GDM1 (cell line): ENCODE measurements around the gene PALD1.

Experiments
- DNase-seq: peaks from one replicate; lab custom pipeline; 2025; lab: John Stamatoyannopoulos, UW

Gene PALD1

GRCh38 chr10:70557086-70557845, 78.7 kb downstream of the PALD1 start:
- DNase-seq = no peak

DNA sequence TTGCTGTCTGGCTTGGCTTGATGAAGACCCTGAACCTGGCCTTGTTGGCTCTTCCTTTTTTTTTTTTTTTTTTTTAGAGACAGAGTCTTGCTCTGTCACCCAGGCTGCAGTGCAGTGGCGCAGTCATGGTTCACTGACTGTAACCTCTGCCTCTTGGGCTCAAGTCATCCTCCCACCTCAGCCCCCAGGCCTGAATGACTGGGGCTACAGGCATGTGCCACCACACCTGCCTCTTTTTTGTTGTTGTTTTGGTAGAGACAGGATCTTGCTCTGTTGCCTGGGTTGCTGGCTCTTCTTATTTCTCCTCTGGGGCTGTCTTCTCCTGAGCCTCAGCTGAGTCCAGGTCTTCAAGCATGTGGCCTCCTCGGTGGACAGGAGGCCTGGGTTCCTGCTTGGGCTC, 79.3 kb downstream of the PALD1 start:
- DNase-seq = no peak

DNA sequence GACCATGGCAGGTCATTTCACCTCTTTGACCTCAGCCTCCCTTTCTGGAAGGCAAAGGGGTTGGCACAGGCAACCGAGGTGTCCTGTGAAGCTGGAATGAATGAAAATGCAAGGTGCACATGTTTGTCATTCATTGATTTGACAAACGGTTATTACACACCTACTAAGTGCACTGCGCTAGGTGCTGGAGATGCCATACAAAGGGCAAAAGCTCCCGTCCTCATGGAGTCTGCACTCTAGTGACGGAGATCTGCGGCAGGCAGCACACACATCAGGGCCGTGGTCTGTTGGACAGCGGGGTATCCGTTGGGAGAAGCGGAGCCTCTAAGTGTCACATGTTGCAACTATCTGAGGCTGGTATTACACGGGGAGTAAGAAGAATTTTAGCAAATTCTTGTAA, 79.7 kb downstream of the PALD1 start:
- DNase-seq = no peak

DNA sequence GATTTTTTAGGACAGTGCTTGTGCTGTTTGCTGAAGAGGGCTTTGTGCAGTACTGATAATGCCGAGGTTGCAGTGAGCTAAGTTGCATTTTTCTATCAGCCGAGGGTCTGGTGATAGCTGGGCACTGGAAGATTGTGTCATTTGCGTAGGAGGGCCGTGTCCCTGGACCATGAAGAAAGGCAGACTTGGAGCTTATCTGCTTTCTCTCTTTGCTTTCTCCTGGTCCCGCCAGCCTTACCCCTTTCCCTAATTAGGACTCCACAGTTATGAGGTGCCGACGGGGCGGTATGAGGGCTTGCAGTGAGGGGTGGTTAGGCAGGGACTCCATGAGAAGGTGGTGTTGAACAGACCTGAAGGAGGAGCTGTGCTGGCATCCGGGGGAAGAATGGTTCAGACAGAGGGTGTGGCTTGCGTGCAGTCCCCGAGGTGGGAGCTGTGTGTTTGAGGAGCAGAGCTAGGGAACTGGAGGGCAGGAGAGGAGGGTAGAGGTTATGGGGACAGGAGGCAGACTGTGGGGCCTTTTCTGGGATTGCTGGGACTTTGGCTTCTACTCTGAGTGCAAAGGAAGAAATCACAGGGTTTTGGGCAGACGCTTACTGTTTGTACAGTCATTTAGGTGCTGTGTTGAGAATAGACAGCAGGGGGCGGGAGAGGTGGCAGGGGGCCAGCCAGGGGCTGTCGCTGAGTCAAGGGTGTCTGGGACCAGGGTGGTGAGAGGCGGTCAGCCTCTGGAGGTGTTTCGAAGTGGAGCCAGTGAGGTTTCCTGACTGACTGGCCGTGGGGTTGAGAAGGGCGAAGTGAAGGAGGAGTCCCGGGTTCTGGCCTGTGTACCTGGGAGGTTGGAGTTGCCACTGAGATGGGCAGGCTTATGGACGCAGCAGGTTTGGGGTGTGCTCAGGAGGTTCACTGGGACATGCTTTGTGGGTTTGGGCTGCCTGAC, 80.6 kb downstream of the PALD1 start:
- peak; percentile 45 for DNase-seq

DNA sequence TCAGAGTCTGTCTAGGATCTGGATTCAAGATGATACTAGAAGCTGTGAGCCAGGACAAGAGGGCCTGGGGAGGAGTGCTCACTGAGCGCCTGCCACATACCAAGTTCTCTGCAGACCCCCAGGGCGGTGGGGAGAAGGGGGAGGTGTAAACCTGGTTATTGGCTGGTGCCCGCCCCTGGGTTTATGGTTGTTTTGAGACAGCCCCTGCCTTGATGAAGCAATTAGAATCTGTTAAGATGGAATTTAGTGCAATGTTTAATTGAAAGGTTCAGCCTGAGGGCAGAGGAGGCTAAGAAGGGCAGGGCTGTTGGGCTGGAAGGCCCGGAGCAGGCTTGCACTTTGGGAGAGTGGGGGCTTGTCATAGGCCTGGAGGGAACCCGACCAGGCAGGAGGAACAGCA, 81.3 kb downstream of the PALD1 start:
- no peak for DNase-seq

DNA sequence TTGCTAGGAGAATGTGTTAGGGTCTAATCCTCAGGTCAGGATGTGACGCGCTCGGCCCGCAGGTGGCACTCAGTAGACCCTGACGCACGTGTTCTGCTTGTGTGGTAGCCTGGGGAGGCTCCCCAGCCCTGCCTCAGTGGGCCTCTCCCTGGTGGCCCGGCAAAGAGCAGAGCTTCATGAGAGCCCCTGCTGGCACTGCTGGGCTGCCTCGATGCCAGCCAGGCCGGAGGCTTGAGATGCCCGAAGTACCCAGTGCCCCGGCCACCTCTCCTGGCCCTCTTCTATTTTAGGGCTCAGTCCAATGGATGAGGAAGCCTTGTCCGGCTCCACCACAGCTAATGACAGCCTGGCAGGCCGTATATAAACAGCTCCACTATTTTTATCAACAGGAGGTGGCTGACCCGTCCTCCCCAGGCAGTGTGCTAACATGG, 82.0 kb downstream of the PALD1 start:
- DNase-seq = no peak

GRCh38 chr10:70561070-70561469, 82.5 kb downstream of the PALD1 start:
- no peak for DNase-seq

- DNase-seq = no peak
Measured at GRCh38 chr10:70561558-70561957, 83.0 kb downstream of the PALD1 start.

DNA sequence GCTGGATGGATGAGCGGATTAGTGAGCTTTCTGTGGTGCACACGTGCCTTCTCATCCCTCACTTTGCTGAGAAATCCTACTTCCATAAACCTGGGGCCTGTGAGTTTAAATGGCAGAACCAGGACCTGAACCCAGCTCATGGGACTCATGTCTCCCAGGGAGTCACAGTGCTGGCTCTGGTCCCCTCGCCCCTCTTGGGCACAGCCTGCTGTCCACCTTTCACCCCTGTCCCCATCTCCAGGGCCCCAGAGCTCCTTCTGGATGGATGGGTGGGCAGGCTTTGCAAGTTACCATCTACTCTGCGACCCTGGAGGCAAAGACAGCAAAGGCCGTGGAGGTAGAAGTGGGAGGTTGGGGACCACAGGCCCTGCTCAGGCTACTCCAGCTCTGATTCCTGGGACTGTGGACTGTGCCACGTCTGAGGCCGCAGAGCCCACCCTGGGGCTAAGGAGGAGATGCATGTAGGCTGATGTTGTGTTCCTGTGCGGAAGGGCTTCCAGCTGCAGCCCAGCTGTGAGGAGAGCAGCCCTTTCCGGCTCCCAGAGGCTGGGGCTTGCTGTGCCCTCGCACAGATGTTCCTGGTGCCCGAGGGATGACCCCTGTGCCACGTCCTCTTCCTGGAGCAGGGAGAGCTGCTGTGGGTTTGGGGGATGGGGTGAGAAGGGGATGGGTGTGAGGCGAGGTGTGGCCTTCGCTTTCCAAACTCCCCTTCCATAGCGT, 83.6 kb downstream of the PALD1 start:
- no peak for DNase-seq

- DNase-seq = no peak
Measured at GRCh38 chr10:70563230-70563629, 84.7 kb downstream of the PALD1 start.

DNA sequence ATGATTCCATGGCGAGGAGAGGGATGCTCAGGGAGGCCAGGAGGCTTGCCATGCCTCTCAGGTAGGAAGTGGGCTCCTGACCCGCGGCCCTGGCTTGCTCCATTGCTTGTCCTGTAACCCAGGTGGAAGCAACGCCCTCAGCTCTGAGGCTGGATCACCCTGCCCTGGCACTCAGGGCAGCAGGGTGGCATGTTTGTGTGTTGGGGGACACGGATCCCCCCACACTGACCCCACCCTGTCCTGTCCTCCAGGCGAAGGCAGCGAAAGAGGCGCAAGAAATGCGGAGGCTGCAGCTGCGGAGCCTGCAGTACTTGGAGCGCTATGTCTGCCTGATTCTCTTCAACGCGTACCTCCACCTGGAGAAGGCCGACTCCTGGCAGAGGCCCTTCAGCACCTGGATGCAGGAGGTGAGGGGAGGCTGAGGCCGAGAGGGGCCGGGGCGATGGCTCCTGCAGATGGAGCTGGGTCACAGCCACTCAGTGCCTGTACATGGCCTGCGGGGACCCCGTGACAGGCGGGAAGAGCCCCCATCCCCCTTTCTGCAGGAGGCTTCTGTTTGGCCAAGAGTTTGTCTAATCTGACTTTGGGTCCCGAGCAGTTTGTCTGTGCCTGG, 85.7 kb downstream of the PALD1 start:
- no peak for DNase-seq

DNA sequence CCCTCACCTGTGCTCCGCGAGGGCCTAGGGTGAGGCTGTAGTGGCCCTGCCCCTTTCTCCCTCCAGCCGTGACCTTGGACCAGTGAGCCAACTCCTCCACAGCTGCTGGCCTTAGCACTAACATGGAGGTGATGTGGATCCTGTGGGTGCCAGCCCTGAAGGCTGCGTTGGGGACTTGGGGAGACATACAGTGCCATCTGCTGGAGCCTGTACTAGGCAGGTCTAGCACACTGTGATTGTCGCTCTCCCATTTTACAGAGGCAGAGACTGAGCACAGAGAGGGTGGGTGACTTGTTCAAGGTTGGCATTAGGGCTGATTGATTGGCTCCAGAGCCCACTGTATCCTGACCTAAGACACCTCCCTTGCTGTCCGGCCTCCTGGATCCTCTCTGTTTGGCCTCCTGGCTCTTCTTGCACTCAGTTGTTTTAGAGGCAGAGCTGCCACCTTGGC, 86.4 kb downstream of the PALD1 start:
- DNase-seq = no peak

GRCh38 chr10:70565556-70566514, 87.3 kb downstream of the PALD1 start:
- no peak for DNase-seq

- no peak for DNase-seq
Measured at GRCh38 chr10:70566515-70567290, 88.1 kb downstream of the PALD1 start.

DNA sequence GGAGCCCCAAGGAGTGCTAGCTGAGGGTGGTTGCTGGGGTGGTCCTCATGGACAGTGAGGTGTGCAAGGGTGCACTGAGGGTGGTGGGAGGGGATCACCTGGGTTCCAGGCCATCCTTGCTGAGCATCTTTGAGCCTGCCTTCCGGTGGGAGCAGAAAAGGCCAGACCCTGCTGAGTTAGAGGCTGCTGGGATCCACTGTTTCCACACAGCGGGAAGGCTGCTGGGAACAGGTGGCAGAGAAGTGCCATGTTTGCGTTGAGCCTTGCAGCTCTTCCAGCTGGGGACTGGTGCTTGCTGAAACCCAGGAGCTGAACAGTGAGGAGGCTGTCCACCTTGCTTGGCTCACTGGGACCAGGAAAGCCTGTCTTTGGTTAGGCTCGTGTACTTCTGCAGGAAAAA, 89.0 kb downstream of the PALD1 start:
- no peak for DNase-seq

- no peak for DNase-seq
Measured at GRCh38 chr10:70568113-70568512, 89.5 kb downstream of the PALD1 start.

DNA sequence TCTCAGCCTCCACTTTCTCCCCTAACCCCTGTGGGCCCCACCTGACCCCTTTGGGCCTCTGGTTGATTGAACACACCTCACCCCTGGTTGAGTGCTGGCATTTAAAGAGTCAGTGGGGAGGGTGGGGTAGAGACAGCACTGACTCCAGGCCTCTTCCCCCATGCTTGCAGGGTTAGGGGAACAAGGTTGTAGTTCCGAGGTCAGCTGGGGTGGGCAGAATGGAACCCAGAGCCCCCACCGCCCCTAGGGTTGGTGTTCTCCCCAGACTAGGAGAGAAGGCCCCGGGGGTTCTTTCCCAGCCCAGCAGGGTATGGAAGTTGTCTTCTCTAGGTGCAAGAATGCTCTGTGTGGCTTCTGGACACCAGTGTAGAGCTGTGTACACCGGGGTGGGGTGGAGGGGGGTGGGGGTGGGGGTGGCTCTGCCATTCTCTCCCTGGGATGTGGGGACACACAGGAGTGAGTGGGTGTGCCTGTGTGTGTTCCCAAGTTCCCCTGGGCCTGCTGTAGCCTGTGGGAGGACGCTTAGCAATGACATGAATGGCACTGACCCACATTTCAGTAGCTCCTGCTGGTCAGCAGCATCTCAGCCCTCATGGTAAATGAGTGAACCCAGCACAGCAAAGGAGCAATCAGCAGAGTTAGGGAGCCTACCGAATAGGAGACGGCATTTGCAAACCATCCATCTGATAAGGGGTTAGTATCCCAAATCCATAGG, 90.4 kb downstream of the PALD1 start:
- DNase-seq = no peak

GRCh38 chr10:70571236-70571635, 92.7 kb downstream of the PALD1 start:
- DNase-seq = no peak
